Activated CD4-positive, alpha-beta T cell treated with anti-CD3 and anti-CD28 coated beads for 1 hour (primary cell): ENCODE measurements around the gene CLCN7.

ENCODE experiments used
- DNase-seq: peaks from one replicate; pipeline ENCODE4 v3.0.0-alpha.2; 2020

CLCN7 gene, protein sequence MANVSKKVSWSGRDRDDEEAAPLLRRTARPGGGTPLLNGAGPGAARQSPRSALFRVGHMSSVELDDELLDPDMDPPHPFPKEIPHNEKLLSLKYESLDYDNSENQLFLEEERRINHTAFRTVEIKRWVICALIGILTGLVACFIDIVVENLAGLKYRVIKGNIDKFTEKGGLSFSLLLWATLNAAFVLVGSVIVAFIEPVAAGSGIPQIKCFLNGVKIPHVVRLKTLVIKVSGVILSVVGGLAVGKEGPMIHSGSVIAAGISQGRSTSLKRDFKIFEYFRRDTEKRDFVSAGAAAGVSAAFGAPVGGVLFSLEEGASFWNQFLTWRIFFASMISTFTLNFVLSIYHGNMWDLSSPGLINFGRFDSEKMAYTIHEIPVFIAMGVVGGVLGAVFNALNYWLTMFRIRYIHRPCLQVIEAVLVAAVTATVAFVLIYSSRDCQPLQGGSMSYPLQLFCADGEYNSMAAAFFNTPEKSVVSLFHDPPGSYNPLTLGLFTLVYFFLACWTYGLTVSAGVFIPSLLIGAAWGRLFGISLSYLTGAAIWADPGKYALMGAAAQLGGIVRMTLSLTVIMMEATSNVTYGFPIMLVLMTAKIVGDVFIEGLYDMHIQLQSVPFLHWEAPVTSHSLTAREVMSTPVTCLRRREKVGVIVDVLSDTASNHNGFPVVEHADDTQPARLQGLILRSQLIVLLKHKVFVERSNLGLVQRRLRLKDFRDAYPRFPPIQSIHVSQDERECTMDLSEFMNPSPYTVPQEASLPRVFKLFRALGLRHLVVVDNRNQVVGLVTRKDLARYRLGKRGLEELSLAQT

DNA sequence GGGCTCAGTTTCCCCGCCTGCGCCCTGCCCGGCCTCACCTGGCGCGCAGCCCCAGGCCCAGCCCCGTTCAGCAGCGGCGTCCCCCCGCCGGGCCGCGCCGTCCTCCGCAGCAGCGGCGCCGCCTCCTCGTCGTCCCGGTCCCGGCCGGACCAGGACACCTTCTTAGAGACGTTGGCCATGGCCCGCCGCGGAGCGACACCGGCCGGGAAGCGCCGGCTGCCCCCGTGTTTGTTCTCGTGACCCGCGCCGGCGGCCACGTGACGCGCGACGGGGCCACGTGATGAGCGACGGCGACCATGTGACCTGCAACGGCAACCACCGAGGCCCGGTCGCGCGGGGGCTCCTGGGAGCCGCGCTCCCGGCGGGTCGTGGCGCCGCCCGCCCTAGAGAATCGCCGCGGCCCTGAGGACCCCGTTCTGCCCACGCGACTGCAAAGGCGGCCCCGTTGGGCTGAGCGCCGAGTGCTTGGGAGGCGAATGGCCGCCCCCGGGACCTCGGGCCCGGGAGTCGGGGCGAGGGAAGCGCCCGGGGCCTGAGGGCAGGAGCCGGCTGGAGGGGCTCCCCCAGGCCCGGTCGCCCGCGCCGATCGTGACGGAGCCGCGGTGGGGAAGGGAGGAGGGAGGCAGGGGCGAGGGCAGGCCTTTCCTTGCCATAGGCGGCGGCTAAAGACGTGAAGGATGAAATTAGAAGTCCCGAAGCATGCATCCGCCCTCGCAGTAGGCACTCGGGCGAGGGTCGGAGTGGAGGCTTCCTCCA lies at the start of gene CLCN7:
Gene CLCN7, minus strand, starts transcription at position 233 of the 756 bp plus-strand sequence. Its CDS starts 54 bp downstream, at position 179.
- DNase-seq: peak; percentile 77

DNA sequence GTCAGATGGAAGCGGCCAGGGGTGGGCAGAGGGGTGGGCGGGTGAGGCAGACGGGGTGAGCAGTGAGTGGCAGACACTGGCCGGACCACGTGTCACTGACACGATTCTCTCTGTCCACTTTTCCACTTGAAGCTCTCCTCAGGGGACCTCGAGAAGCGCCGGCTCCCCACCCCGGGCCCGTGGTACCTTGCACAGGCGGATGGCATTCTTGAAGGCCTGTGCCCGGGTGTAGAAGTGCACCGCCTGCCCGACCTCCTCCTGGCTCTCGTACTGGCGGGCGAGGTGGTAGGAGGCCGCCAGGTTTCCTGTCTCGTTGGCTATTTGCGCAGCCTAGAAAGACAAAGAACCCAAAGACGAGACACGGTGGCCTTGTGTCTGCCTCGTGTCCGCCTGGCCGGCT lies 49.5 kb upstream of the CLCN7 start:
- DNase-seq: no peak

DNA sequence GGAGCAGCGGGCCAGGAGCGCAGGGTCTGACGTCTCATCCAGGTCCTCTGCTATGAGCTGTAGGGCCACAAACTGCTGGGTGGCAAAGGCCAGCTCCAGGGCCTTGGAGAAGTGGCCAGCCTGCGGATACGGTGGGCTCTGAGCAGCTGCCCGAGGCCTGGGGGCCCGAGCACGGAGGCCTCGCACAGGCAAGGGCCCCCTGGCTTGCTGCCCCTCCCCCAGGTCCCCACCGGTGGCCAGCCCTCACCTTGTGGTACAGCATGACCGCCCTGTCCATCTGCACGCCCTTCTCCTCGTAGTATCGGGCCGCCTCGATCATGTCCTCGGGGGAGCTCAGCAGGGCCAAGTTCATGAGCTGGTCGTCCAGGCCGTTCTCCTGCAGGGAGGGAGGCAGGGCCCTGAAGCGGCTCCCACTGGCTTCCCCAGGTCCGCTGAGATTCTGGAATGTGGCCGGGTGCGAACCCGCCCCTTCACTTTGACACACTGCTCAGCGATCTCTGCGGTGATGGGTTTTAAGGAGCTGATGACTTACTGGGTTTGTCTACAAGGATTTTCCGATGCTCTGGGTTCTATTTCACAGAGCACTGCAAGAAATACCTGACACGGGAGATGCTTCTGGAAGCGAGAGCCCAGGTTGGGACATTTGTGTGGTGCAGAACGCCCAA lies 48.9 kb upstream of the CLCN7 start:
- DNase-seq: no peak

DNA sequence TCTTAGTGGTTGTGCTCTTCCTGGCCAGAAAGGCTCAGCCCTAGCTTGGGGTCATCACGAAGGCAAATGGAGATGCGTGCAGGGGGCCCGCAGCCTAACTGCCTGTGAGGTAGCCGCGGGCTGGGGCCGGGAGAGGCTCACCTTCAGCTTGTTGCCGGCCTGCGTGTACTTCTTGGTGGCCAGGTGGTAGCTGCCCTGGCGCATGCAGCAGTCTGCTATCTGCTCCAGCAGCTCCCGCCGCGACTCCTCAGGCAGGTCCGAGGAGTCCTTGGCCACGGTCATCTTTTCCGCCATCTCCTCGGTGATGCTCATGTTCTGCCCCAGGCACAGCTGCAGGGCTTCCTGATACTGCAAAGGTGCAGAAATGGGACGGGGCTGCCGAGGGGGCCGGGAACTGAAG lies 45.6 kb upstream of the CLCN7 start:
- DNase-seq: no peak

DNA sequence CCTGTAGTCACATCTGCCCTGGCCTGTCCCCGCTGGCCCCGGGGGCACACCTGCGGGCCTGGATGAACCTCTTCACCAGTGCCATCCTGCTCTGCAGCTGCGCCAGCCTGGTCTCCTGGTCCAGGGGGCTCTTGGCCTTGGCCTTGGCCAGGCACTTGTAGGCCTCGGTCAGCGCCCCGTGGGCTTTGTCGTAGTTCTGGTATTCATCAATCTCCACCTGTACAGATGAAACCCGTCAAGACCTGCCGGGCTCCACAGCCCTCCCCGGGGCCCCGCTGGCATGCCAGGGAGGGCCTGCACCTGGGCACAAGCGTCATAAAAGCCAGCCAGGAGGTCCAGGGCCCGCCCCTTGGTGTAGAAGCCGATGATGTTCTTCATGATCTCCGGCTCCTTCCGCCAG lies 45.0 kb upstream of the CLCN7 start:
- no peak for DNase-seq

DNA sequence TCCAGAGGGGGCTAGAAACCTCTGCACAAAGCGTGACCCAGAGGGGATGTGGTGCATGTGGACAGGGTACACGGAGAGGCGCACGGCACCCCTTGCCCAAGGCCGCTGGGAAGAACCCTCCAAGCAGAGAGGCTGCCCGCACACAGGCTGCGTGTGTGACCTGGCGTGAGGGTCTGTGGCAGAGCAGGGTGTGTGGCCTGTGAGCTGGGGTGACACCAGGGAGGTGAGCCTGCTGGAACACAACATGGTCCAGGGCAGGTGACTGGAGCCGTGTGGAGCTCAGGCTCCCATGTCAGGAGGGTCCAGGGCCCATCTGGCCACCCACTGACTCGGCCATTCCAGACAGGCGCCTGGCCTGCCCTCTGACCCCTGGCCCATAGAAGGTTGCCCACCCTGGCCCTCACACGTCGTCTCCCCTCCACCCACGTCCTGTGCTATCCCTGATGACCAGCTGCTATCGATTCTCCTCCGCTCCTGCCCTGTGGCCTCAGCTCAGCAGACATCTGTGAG lies 43.9 kb upstream of the CLCN7 start:
- DNase-seq: no peak

DNA sequence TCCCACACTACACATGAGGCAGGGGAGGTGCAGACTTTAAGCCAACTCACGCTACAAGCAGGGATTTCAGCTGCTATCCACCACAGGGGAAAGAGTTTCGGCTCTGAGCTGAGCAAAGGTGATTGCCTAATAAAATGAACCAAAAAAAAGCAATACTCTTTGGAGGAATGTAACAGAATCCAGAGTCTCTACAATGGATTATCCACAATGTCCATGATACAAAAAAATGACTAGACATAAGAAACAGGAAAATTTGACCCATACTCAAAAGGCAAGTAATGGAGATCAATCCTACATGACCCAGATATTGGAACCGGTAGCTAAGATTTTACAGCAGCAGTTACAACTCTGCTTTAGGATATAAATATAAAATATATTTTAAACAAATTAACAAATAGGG lies 39.7 kb upstream of the CLCN7 start:
- no peak for DNase-seq

DNA sequence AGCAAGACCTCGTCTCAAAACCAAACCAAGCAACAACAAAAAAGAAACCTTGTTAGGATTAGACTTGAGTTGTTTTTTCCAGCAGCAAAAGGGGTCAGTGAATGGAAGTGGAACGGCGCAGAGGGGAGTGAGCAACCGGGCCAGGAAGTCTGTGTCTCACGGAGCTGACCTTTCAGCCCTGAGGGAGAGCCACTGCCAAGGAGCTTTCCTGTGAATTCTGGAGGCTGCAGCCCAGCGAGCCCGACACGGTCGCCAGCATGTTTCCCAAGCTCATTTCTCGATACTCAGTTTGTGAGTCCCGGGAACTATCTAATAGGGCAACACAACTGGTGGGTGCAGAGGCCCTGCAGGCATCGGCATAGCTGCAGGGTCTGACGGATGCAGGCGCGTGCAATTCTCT lies 37.9 kb upstream of the CLCN7 start:
- no peak for DNase-seq

DNA sequence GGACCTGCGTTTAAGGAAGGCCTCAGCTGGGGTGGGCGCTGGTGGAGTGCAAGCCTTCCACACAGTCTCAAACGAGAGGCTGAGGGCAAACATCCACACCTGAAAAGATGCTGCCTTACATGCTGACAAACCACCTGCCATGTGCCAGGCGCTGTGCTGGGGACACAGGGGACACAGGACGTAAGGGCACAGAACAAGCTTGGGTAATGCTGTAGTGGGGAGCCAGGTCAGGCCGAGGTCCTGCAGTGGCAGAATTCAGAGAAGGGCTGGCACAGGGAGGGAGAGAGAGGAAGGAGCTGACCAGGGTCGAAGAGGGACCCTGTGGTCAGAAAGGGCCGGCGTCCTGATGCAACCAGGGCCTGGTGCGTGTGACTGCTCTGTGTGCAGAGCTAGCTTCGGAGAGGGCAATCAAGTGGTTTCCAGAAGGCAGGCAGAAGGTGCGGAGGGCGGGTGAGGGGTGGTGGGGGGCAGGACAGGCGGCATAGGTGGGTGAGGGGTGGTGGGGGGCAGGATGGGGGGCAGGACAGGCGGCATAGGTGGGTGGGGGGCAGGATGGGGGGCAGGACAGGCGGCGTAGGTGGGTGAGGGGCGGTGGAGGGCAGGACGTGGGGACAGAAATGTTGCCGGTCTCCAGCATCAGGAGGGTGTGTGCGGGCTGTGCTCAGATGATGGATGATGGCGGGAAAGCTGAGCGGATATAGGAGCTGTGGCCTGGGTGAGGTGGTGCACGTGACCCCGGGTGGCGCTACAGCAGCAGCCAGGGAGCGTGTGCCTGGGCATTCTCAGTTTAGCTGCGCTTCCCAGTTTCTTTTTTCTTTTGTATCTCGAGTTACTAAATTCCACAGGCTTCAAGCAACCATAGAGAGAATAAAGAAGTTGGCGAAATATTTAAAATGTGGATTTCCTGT lies 37.1 kb upstream of the CLCN7 start:
- DNase-seq: no peak

DNA sequence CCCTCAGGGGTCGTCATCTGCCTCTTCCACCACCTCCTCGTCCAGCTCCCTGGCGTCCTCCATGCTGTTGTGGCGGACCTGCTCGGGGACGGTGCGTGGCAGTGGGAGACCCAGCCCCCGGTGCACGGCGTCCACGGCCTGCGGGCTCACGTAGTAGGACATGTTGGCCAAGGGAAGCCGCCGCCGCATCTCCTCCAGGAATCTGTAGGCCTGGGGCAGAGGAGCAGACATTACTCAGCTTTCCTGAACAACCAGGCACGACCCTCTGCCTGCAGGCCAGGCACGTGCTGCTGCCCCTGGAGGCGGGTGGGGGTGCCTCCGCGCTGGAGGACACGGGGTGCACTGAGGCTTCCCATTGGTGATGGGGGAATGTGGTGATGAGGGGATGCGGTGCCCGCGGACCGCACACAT lies 36.1 kb upstream of the CLCN7 start:
- DNase-seq: no peak

DNA sequence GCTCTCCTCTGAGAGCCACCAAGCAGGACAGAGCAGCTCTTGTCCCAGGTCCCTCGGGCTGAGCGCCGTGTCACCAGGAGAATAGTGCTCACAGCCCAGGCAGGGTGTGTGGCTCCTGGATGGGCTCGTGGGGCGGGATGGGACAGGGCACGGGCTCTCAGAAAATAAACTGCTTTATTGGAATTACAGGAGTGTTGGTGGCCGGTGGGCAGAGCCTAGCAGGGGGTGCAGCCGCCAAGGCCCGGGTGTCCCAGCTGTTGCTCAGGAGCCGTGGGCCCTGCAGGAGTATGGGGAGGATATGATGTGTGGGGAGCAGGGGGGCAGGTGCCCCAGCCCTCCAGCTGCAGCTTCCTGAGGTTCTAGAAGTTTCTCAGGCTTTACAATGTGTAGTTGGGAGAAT lies 35.4 kb upstream of the CLCN7 start:
- no peak for DNase-seq

DNA sequence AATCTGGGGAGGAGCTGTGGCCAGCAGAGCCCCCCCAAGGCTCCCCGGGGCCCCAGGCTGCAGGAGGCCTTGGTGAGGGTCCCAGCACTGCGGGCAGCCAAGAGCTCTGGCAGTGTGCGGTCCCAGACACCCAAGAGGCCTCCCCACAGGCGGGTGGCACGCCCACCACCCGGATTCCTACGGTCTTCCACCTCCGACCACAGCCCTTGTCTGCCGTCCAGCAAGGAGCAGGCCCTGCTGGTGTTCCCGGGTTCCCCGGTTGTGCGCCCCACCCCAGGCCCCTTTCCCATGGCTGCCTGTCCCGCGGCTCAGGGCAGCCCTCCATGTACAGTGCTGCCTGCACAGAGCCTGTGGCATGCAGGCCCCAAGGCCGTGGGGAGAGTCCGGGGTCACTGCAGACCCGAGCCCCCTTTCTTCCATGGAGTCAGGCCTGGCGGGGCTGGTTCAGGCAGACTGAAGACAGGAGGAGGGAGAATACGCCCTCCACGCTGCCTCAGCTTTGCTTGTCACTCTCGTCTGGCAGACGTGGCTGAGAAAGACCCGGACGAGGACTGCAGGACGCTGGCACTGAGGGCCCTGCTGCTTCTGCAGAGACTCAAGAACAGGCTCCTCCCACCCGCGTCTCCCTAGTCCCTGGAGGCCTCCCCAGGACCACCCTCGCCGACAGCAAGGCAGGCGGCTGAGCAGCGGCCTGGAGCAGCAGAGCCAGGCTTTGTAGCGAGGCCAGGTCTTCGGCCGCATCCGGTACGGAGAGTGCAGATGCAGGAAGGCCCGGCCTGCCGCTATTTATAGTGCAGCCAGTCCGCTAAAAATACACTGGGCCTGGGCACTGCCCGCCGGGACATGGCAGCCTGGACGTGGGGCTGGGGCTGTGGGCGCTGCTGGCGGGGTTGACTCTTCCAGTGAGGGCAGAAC lies 34.7 kb upstream of the CLCN7 start:
- DNase-seq: no peak

DNA sequence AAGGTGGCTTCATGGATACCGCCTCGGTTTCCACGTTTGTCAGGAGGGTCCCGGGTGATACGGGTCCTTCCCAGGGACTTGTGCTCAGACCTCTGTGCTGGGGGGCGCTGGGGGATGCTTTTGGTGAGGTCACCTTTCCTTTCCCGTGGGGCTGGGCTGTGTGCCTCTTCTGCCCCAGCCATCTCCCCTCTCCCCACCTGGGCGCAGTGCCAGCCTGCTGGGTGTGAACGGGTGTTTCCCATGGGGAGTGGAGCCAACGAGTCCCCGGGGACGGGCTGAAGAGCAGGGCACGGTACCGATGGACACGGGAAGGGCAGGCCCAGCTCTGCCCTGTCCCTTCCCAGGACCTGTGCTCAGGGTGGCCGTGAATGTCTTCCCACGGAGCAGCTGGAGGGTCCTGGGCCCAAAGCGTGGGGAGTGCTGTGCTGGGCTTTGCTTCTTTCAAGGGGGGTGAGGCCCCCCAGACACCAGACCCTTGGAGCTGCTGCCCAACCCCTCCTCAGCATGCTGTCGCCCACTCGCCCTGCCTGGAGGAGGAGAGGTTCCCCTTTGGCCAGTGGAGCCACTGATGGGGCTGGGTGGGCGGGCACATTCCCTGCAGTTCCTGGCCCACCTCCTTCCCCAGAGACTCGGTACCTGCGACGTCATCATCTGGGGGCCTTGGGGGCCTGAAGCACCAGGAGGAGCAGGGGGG lies 33.8 kb upstream of the CLCN7 start:
- no peak for DNase-seq

DNA sequence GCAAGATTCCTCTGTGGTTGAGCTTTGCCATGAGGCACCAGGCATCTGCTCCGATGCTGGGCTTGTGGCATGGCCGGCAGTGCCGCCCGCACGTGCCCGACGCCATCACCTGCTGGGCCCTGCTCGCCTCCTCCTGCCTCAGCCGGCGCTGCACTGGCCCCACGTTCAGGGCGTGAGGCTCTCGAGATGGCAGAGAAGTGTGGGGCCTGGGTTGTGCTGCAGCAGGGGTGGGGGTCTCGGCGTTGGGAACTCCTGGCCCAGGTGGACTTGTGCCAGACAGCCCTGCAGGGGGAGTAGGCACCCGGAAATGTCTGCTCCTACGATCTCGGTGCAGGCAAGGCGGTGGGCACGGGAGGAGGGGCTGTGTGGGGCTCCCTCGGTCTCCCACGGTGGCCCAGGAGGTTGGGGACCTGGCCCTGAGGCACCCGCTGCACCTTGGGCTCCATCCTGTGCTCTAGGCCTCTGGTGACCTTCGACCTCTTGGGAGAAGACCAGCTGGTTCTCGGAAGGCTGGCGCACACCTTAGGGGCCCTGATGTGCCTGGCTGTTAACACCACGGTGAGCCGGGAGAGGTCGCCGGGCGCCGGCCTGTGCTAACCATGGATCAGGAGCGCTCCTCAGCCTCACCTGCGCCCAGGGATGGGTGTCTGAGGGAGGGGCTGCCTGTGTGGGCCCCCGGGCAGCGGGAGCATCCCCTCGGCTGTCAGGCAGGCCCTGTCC lies 31.8 kb upstream of the CLCN7 start:
- no peak for DNase-seq

DNA sequence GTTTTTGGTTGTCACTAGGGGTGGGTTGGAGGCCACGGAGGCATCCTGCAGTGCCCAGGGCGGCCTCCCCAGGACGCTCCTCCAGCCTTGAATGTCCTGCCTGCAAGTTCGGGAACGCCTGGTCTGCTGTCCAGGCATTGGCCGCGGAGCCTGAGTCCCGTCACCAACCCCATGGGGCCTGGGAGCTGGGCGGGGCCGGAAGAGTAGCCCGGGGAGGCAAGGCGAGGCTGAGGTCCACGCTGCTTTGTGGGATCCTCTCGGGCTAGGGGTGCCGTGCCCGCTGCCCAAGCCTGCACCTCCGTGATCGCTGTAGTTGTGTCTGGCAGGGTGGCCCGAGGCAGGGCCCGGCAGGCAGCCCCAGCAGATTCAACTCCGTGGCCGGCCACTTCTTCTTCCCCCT lies 31.1 kb upstream of the CLCN7 start:
- DNase-seq: no peak

DNA sequence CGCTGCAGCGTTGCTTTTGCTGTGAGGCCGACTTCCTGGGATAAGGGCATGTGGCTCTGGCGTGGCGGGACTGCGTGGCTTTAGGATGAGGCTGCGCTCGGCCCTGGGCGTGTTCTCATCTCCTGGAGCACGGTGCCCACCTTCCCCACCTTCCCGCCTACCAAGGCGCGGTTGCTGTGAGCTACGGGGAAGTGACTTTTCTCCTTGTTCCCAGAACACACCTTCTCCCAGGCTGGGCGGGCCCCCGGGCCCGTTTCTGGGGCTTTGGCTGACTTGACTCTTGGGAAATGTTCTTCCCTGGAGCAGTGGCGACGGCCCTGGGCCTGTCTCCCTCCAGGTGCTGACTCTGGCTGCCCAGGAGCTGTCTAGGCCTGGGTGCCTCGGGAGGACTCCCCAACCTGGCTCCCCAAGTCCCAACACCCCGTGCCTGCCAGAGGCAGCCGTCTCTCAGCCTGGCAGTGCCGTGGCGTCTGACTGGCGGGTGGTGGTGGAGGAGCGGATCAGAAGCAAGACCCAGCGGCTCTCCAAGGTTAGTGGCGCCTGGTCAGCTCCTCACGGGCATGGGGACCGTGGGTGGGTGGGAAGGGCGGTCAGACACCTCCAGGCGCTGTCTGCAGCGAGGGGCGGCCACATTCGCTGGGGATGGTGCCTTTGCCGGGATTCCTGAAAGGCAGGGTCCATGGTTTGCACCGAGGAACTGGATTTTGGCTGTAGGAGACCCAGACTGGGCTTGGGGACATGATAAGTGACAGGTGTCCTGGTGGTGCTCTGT lies 30.4 kb upstream of the CLCN7 start:
- DNase-seq: no peak

DNA sequence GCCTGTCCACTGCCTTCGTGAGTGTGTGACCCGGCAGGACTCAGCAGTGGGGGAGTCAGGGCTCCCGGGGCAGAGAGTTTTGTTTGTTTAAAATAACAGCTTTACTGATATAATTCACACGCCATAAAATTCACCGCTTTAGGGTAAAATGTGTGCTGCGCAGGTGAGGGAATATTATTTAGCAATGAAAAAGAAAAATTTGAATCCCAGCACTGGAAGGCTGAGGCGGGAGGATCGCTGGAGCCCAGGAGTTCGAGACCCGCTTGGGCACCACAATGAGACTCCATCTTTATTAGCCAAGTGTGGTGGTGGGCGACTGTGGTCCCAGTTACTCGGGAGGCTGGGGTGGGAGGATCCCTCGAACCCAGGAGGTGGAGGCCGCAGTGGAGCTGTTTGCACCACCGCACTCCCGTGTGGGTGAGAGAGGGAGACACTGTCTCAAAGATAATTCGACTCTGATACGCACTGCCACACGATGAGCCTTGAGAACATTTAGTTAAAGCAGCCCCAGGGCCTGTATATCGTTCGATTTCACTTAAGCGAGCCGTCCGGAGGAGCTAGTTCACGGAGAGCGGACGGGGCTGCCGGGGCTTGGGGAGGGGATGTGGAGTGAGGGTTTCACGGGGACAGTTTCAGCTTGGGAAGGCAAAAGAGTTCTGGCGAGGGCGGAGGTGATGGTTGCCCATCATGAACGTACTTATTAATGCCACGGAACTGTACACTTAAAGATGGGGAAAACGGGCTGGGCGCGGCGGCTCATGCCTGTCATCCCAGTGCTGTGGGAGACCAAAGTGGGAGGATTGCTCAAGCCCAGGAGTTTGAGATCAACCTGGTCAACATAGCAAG lies 28.5 kb upstream of the CLCN7 start:
- no peak for DNase-seq
